ENCODE data around the gene MRAS.

- TF ChIP-seq CTCF (IDR thresholded peaks at IDR 0.05) (no peak), POLR2A (IDR thresholded peaks at IDR 0.05) (no peak)
These were observed 18.4 kb upstream of the MRAS start for GRCh38 chr3:138329984-138330293.
